ENCODE measurements around the gene RBM19.

Gene RBM19

DNA sequence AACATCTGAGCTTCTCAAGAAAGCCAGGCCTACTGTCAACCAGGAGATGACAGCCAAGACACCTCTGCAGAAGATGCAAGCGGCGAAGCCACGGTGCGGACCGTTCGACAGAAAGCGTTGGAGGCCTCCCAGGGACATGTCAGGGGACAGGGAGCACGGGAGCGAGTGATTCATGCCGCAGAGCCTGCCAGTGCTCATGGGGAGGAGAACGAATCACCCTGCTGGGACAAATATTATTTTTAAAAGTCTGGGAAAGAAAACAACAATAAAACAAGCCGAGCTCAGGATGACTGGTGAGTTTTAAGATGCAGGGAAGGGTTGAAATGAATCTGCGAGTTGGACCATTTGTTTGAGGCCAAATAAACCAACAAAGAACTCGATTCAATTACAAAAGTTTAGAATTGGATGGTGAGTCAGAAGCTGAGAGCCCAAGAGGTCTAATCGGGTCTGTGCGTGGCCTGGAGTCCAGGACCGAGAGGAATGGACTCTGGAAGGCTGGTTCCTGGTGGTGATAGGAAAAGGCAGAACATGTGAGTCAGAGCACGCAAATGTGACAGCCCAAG lies 91.0 kb downstream of the RBM19 start:
- DNase-seq, result no peak

DNA sequence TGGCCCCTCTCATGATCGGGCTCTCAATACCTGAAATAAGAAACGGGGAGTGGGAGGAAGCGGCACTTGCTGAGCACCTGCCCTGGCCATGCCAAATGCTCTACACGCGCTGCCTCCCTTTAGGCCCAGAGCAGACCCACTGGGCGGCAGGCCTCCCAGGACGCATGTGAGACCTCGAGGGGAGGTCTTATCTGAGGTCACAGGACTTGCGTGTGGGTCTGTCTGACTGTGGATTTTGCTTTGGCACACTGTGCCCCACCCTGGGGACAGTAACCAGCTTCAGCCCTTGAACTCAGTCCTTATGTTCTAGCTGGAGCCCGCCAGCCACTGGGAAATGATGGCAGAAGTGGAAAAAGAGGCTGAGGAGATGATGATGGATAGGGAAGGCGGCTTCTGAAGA lies 91.8 kb downstream of the RBM19 start:
- DNase-seq, result no peak

DNA sequence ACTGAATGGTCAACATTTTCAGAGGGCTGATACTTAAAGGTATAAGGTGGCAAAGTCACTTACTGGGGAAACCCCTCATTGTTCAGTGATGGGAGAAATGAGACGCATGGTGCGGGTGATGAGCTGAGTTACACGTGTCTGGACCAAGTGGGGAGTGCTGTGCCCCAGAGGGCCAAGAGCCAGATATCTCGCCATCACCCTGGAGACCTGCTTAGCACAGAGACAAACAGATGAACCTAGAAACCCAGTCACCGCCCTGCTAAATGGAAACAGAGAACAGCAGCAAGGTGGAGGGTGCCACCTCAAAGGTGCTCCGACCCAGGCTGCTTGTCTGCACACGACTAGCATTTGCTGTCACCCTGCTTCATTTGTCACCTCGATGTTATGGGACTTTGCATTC lies 92.4 kb downstream of the RBM19 start:
- DNase-seq, result no peak

DNA sequence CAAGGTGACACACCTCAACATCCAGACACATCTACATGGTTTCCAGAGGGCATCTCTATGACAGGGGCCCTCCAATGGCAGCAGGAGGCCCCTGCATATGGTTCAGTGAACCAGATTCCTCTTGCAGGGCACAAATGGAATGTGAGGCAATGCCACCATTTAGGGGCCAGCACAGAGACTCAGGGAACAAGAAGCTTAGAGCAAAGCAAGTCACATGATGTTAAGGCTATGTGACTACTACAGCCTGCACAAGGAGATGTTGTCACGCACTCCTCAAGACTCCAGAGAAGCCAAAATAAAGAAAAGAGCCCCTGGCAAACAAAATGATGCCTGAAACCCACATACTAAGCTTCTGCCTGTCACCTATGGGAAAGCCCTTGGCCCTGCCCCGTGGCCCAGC lies 95.2 kb downstream of the RBM19 start:
- DNase-seq, result no peak

DNA sequence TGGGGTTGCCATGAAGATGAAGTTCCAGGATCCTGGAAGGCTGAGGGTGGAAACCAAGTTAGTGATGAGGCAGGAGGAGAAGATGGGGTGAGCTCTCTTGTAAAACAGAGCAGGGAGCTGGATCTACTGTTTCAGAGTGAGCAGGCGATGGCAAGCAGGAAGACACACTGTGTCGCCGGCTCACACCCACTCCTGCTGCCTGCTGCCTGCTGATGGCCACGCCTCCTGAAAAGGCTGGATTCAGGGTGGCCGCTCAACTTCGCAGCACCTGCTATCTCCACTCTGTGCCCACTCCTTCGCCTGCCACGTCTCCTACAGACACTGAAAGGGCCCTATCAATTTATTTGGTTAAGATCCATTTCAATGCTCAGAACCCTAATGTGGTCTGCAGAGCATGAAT lies 96.1 kb downstream of the RBM19 start:
- DNase-seq, result no peak

DNA sequence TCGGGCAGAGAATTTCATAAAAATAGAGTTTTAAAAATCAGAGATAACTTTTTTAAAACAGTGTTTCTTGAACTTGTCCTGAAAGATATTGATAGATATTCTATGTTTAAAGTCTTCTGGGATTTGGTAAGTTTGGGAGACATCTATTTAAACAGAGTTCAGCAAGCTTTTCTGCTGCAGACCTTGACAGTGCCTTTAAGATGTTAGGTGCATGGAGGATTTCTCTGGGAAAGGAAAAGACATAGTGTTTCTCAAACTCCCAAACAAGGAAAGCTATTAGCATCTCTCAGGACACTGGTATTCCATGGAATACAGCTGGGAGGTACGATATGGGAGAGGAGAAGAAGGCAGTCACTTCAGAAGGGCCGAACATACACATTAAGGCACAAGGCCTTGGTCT lies 97.8 kb downstream of the RBM19 start:
- DNase-seq, result no peak

DNA sequence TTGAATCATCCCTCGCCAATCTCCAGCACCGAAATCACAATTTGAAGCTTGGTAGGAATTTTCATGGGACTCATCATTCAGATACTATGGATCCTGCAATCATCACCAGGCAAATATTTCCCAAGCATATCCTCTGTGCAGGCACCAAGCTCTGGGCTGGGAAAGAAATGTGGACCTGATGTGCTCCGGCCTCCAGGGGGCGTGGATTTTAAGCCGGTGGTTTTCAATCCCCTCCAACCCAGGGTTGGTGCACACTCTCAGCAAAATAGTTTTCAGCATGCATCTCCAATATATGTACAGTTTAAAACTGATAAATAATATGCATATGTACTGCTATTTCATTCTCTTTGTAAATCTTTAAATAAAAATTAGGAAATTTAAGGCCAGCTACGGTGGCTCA lies 98.9 kb downstream of the RBM19 start:
- no peak for DNase-seq

DNA sequence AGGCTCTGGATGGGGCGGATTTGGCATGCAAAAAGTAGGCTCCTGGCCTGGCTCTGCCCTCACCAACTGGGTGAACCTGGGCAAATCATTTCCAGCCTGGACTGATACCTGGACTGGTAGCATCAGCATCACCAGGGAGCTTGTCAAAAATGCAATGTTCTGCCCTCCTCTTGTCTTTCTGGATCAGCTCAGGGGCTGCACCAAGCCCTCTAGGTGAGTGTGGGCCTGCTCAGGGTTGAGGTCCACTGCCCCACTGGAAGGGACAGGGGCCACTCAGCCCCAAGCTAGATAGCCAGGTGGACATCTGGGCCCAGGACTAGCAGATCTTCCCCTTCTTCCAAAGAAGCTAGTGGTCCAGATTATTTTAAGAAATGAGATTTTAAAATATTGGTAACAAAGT lies 99.6 kb downstream of the RBM19 start:
- no peak for DNase-seq

DNA sequence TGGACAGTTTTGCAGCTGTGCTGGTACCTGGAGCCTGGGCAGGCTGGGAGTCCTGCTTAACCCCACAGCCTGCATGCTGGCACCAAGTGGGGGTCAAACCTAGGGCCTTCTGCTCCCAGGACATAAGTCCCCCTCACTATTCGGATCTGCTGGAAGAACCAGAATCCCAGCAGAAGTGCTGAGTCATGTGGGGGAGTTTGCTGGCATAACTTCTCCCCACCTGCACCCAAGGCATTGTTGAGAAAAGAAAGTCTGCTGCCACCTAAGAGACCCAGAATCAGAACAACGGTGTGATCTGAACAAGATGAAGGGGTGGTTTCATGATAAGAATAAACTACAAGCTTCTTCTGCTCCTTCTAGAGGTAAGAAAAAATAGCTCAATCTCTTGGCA lies 102.7 kb downstream of the RBM19 start:
- no peak for DNase-seq

DNA sequence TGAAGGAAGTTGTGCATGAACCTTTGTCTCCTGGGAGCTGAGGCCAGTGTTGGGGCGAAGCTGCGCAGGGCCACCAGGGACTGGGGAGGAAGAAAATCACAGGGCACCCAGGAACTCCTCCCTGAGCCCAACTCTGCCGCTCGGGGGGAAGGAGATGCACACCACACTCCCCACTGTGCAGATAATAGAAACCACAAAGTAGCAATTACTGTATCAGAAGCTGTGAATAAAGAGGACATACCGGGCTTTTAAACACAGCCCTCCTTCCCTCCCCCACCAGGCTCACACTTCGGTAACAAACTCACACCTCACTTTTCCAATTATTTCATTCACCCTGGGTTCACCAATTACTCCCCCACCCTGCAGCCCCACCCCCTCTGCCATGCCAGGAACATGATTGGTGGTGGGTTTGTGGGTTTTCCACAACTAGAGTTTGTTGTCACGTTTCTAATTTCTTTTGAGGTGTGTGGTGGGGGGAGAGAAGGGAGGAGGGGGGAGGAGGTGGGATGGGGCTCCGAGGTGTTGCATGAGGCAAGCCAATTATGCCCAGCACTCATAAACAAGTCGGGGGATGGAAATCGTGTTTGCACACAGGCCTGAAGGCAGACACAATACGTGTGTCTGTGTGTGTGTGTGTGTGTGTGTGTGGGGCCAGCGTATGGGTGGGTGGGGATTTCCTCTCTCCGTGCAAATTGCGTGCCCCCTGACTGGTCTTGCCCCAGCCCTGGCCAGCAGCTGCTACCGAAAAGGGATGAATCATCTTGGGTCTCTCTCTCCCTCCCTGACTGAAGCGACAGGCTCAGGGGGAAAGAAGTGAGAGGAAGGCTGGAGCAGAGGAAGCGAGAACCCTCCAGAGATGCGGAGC lies 103.3 kb downstream of the RBM19 start:
- DNase-seq, result no peak

DNA sequence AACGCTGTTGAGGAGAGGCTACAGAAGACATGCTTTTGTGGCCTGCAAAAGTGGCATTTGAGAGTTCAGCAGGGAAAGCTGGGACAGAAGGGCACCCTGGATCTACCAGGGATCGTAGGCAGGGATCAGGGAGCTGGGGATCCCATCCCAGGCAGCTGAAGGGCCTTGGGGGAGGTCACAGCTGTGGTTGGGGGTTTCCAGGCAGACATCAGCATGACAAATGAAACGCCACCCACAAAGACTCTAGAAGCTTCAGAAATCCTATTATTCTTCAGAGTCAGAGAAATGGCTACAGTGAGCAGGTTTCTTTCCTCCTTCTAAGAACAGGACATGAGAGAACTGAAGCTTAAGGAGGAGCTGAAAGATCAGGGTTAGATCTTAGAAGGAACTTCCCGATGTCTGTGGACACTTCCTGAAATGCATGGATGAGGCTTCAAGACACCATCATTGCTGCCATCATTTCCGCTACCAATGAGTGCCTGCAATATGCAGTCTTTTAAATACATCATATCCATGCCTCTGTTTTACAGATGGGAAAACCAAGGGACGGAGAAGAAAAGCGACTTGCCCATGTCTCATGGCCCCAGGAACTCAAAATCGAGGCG lies 104.3 kb downstream of the RBM19 start:
- no peak for DNase-seq

DNA sequence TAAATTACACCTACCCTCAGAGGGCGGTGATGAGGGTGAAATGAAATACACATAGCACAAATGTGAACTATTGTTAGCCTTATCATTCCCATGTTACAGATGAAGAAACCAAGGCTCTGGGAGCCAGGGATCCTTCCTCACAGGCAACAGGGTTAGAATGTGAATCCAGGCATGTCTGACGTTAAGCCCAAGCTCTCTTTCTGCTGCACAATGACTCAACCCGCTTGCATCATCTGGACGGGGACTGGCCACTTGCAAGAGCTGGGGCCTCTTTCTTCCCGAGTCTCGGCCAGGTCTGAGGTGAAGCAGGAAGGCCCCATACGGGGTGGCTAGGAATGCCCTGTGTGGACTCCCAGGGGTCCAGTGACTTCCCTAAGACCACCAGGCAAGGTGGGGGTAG lies 105.2 kb downstream of the RBM19 start:
- no peak for DNase-seq

DNA sequence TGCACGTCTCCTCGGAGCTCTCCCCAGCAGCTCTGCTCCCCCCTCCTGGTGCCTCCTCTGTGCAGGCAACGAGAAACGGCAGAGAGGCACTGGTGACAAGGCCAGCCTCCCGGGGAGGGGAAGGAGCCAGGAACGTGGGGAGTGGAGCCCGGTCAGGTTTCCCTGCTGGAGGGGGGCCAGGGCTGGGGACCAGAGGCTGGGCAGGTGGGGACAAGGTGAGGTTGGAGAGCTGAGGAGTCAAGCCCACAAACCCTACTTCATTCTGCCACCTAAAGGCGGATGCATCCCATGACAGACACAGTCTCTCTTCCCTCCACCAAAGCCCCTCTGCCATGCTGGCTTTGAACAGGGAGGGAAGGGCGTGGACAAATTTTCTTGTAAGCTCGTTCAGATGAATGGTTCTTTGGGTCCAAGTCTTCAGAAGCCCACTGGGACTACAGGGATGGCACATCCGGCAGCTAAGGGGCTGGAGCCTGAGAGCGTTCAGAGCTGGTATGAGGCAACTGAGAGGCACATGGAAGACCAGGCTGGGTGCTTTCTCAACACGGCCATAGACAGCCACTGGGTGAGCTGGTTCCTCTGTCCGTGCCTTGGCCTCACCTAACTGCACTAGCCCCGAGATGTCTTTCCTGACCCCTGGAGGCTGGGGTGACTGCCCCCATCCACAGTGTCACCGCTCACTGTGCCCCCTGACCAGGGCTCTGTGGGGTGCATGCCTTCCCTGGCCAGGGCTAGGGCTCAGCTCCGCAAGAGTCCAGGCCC lies 105.9 kb downstream of the RBM19 start:
- no peak for DNase-seq

DNA sequence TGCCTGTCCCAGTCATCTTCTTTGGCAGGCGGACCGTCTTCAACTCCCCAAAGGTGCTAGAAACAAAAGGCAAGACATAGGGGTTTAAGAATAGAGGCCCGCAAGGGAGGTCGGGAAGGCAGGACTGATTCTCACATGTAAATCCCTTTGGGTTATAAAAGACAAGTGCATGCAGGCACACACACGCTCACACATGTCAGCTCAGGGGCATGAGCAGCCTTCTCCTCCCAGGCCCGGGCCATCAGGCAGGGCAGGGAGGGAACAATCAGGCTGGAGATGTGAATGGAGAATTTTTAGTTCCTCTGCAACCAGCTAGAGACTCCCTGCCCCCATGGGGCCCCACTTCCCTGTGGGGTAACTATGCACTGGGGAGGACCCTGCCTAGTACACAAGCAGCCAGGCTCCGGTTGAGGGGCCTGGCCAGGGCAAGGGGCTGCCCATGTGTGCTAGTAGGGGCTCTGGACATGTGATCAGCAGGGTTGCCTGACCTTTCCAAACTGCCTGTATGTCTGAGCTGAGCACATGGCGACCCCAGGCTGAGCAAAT lies 107.2 kb downstream of the RBM19 start:
- no peak for DNase-seq

DNA sequence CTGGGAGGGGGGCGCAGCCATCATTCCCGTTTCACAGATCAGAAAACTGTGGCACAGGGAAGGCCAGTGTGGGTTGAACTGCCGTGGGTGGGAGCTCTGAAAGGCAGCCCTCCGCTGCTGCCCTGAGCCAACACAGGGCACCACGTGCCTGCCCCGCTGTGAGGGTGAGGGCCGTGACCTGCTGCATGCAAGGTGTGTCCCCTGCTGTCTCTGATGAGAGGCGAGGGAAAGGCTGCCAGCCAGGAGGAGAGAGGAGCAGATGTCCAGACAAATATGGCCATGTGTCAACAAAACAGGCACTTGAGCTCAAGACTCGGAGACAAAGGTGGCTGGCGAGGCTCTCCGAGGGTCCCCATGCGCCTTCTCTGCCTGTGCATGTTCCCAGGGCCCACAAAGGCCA lies 108.8 kb downstream of the RBM19 start:
- DNase-seq, result no peak

DNA sequence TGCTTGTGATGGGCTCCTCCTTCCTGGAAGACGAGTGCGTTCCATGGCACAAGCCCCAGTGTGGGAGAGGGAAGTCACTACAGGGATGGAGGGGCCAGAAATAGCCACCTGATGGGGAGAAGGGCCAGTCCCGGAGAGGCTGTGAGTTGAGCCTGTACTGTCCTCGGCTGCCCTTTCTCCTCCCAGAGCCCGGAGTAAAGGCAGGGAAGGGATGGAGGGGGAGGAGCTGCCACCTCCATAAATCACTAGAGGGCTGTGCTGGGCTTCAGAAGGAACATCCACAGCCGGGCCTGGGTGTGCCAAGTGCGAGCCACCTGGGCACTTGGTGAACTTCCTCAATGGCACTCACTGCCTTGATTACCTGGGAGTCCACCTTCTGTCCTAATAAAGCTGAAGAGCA lies 110.1 kb downstream of the RBM19 start:
- DNase-seq, result no peak

DNA sequence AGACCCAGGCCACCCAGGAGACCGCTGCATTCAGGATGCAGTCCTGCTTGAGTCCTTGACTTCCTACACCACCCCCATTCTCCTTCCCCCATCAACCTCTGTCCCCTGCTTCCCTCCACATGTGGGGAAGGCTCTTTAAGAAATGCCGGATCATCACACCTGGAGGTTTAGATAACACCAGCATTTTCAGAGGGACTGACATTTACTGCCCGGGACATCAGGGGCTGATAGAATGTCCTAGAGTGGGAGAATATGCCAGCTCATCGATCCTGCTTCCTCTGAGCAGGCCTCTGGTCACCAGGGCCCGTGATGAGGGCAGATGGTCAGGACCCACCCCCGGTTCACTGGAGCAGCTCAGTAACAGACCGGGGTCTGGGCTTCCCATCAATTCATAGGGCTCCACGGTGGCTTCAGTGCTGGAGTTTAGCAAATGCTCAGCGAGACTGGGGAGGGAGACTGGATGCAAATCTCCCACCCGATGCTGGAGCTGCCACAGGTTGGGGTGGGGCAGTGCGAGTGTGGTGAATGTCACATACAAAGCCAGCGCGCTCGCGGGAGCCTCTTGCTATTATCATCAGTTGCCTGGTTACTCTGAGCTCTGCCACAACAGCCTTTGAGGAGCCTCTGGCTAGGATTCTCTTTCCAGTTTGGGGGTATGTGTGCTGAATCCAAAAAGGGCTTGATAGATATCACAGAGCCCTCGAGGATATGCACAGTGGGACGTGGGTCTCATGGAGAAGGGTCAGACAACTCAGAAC lies 111.6 kb downstream of the RBM19 start:
- no peak for DNase-seq

DNA sequence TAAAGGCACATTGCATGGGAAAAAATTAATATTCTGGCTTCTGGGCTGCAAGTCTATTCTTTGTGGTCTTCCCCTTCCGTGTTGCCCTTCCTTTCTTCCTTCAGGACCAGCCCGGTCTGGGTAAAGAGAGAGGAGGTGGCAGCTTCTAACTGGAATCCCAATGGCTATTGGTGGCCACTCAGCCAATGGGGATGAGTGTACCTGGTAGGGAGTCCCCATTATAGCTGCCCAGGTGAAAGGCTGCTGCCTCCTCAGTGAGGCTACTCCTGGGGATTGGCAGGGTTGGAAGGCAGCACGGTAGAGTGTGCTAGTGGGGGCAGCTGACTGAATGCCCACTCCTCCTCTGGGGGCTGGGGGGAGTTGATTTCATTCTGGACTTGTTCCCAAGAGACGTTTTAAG lies 112.6 kb downstream of the RBM19 start:
- no peak for DNase-seq

DNA sequence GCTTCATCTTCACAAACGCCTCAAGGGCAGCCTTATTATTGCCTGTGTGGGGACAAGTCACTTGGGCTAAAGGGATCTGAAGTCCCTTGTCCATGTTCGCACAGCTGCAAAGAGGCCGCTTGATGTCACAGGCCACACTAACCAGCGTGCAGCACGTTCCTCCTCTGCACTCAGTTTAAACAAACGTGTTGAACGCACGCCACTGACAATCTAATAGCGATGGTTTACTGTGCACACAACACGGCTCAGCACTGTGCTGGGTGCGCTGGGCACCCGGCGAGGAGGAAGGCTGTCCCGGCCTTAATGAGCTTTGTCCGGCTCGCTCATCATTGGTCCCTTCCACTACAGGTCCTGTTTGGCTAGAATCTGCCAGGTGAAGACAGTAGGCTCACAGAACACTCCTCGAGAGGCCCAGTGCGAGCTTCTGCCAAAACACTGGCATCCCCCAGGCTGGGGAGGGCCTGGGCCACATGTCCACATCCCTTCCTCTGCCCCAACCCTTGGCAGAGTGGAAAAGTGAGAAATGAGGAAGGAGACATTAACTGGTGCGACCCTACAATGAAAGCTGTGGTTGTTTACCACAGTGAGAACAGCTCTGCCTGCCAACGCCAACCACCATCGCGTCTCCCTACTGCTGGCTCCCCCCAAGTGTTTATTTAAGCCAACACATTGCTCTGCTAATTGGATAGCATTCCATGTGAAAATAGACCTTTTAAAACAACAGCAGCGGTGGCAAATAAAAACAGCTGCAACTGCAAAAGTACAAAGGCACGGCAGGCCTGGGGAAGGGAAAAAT lies 113.2 kb downstream of the RBM19 start:
- DNase-seq, result no peak

DNA sequence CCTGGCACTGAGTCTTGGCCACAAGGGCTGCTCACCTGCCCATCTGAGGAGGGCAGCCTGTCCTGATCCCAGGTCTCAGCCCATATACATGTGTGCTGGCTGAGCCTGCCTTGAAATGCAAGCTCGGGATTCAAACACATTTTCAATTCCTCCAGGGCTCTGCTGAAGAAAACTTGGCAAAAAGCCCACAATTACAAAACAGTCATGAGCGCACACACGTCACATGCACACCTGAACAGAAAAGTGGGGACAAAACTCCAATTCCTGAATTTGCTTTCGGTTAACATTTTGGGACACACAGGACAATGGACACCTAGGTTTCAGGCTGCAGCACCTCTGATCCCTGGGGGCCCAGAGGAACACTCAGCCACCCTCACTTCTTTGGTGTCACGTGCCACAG lies 113.9 kb downstream of the RBM19 start:
- DNase-seq, result no peak

DNA sequence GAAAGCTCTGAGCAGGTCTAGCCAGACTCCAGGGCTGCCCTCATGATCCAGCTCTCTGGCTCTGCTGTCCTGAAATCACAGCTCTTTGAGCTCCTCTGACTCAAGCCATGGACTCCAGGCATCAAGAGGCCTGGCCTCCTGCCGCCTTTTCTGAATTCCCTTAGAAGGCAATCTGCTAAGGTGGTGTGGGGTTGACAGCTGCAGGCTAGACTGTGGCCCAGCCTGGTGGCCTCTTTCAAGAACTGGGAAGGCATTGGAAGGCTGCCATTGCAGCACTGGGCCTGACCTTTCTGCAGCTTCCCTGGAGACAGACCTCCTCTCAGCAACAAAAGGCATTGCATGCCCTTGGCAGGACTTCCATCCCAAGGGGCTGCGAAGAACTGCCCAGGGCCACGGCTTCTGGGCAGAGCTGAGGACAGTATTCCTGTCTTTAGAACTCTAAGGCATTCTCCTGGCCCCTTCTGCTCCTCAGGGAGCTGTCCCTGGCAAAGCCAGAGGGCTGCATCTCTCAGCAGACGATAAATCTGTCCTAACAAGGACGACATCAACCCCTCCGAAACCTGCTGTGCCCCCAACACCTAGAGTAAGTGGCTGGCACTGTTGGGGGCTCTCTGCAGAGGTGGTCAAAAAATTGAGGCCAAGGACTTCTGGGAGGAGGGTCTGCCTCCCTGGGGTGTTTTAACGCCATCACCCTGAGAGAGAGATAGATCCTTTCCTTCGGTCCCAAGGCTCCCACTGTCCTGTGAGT lies 115.6 kb downstream of the RBM19 start:
- DNase-seq, result no peak

All from stimulated activated CD4-positive, alpha-beta T cell treated with anti-CD3 and anti-CD28 coated beads, Interleukin-2, amount 100 ng/mL, for 48 hours (primary cell).